Suprapubic skin (tissue), 4 donors: ENCODE measurements around the gene VAV2. TPM values are rescaled to one million over a fixed set of nuclear protein-coding genes. Genes with fewer than 3 reads are reported as not detected.

Source experiments
- DNase-seq, 2 donors: peaks; one replicate each; pipeline ENCODE4 v3.0.0-alpha.2; 2019; ENCODE audit warnings: low spot score in 2 of 2
- H3K27ac ChIP-seq: fragments of 200-600 bp; sonication (generic); one replicate; pipeline ENCODE4 v1.5.1; 2019
- H3K27me3 ChIP-seq: fragments of 200-600 bp; sonication (generic); one replicate; pipeline ENCODE4 v1.5.1; 2019
- H3K36me3 ChIP-seq: fragments of 200-600 bp; sonication (generic); one replicate; pipeline ENCODE4 v1.5.1; 2019
- H3K4me1 ChIP-seq: fragments of 200-600 bp; sonication (generic); one replicate; pipeline ENCODE4 v1.5.1; 2019
- H3K4me3 ChIP-seq: fragments of 200-600 bp; sonication (generic); one replicate; pipeline ENCODE4 v1.5.1; 2019; ENCODE audit warnings: mild to moderate bottlenecking
- H3K9me3 ChIP-seq: fragments of 200-600 bp; sonication (generic); one replicate; pipeline ENCODE4 v1.5.1; 2019
- CTCF ChIP-seq, 2 donors: fragments of 200-600 bp in 1 of 2; fragments of 450-650 bp in 1 of 2; sonication (generic) in 1 of 2; IDR thresholded peaks; one replicate each; pipeline ENCODE4 v1.5.1; 2016 to 2019; ENCODE audit warnings: antibody characterized with exemption in 2 of 2, mild to moderate bottlenecking in 1 of 2, moderate library complexity in 1 of 2
- EP300 ChIP-seq: sonication (generic); formaldehyde crosslinking; IDR thresholded peaks from one replicate; pipeline ENCODE4 v1.6.1; 2017; ENCODE audit warnings: antibody characterized with exemption
- POLR2A ChIP-seq, 2 donors: fragments of 450-650 bp; IDR thresholded peaks; one replicate each; pipeline ENCODE4 v1.6.1; 2017; ENCODE audit warnings: antibody characterized with exemption in 2 of 2, mild to moderate bottlenecking in 2 of 2, moderate library complexity in 2 of 2
- POLR2AphosphoS5 ChIP-seq, 3 donors: sonication (generic); formaldehyde crosslinking; IDR thresholded peaks; one replicate each; pipeline ENCODE4 v1.6.1; 2017; ENCODE audit warnings: antibody characterized with exemption in 3 of 3
- WGBS: methylation state at CpG from one replicate; pipeline ENCODE4 v1.1.5; 2018; 5-methylcytosine and 5-hydroxymethylcytosine counted together
- total RNA-seq, 4 donors: library from RNA; depleted of rRNA; stranded (reverse); fragments of >200 nt; gene quantifications; one replicate each; pipeline ENCODE4 v1.1.0, GENCODE V29; 2016

The VAV2 gene
- total RNA-seq, 4 donors from 2014 or later, result 5.2 to 10.3 (median 6.4) TPM

DNA sequence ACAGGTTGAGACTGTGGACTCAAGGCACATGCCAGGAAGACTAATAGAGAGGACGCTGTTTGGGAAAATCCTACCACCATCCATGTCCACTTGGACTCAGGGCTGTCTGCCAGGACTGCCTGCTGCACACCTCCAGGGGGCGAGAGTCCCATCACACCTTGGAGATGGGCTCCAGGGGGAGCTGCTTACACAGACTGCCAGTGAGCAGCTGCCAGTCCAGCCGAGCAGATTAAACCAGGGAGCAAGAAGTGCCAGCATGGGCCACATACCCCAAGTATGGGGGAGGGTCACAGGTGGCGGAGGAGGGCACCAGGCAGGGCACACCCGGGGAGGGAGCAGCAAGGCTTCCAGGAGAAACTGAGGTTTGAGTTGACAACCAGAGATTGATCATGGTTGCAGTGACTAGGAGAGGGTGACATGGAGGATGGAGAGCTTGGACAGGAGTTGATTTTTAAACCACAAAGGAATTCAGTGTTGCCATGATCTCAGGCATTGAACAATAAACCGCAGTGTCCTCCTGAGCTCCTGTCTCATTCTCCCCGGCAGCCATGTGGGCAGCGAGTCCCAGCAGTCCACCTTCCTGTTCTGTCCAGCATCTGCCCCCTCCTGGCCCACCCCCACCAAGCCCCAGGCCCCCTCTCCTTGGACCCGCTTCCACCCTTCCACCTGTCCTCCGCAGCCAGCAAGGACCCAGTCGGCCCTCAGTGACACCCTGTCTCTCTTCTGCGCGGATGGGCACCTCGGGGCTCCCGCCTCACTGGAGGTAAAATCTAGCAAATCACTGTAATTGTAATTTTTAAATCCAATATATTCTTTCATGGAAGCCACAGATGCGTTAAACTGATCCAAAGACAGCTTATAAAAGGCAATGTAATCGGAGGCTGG is 3.1 kb upstream of the VAV2 start:
- Histone ChIP-seq H3K36me3 (no peaks in the 10 kb centered on the region), H3K4me1 (peaks cover 37% of the 10 kb centered on the region), H3K27ac (no peak overlapping the region), H3K4me3 (no peak overlapping the region), H3K9me3 (no peaks in the 10 kb centered on the region), H3K27me3 (peaks cover 11% of the 10 kb centered on the region)
- no peak for TF ChIP-seq CTCF (IDR thresholded peaks at IDR 0.05)
- WGBS, result 65% methylated on average over 17 of the region's 17 CpGs
- DNase-seq, result no peak

DNA sequence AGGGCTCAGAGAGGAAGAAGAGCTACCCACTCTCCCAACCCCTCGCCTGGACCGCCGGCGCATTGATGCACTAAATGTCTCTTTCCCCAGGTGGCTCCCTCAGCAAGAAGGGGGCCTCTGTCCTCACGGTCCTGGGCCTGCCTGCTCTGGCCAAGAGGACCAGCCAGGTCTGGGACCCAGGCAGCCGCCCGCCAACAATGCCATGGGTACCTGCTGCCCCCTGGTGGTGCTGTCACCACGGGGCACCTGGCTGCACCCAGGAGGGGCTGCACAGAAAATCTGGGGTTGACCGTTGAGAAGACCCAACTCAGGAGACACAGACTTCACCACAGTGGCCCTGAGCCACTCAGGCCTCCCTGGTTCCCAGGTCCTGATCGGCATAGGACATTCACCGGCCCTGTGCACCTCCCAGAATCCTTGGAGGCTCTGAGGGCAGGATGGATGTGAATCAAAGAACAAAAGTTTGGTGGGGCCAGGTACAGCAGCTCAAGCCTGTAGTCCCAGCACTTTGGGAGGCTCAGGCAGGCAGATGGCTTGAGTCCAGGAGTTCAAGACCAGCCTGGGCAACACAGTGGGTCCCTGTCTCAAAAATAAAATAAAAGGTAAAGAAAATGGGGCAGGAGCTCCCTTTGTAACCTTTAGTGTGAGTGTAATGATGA is 2.4 kb upstream of the VAV2 start:
- Histone ChIP-seq H3K4me1 (peaks cover 42% of the 10 kb centered on the region), H3K9me3 (no peaks in the 10 kb centered on the region), H3K27me3 (peaks cover 11% of the 10 kb centered on the region), H3K27ac (no peak overlapping the region), H3K4me3 (peak overlapping the region; percentile 68), H3K36me3 (no peaks in the 10 kb centered on the region)
- 17% methylated on average over 4 of the region's 11 CpGs for WGBS
- peak; percentile 89 to 91 for TF ChIP-seq CTCF (IDR thresholded peaks at IDR 0.05)
- TF ChIP-seq POLR2A (IDR thresholded peaks at IDR 0.05), result no peak
- DNase-seq, result peak in 1 of 2 donors; percentile 89

- H3K36me3 ChIP-seq, result no peaks in the 10 kb centered on the region
- no peak overlapping the region for H3K27ac ChIP-seq
- peak in 1 of 2 donors; percentile 64 for DNase-seq
- TF ChIP-seq CTCF (IDR thresholded peaks at IDR 0.05) (no peak), POLR2A (IDR thresholded peaks at IDR 0.05) (no peak), POLR2AphosphoS5 (IDR thresholded peaks at IDR 0.05) (no peak), EP300 (no peak)
- H3K27me3 ChIP-seq, result peaks cover 11% of the 10 kb centered on the region
- no peaks in the 10 kb centered on the region for H3K9me3 ChIP-seq
- H3K4me3 ChIP-seq, result peak overlapping the region; percentile 68
- 51% methylated on average over 11 of the region's 16 CpGs for WGBS
- peaks cover 42% of the 10 kb centered on the region for H3K4me1 ChIP-seq
Observed at GRCh38 chr9:133993635-133994253, 1.6 kb upstream of the VAV2 start.

DNA sequence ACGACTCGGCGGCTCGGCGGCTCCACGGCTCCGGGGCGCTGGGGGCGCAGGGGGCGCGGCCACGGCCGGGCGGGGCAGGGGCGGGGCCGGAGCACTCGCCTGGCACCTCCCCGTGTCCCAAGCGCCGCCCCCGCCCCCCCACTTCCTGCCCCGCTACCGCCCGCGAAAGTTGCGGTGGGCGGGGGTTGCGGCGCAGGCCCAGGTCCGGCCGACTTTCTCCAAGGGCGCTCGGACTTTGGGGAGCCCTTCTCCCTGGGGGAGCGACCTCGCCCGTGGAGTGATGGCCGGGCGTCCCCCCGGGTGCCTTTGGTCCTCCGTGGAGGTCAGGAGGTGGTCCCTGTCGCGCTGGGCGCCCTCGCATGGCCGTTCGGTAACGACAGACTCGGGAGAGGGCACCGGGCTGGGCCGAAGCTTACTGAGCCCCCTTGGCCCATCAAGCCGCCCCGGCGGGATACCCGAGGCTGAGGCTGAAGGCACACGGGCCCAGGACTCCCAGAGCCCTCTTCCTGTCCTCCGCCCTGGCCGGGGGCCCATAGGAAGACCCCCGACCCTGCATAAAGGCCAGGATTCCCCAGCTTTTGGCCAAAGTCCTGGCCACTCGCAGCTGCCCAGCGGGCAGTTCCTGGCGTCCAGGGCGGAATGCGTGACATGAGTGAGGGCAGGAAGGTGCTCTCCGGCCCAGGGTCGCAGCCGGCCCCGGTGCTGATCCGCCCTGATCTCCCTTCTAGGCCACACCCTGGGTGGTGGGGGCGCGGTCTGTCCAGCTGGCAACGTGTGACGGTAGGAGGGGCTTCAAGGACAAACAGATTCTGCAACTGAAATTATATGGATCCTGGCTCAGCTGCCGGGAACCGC is 883 bp upstream of the VAV2 start:
- Histone ChIP-seq H3K27me3 (peaks cover 11% of the 10 kb centered on the region), H3K4me3 (peak overlapping the region; percentile 68), H3K9me3 (no peaks in the 10 kb centered on the region), H3K4me1 (peaks cover 42% of the 10 kb centered on the region), H3K36me3 (no peaks in the 10 kb centered on the region), H3K27ac (peak overlapping the region; percentile 69)
- no CpG with 5 or more reads among the region's 74 CpGs for WGBS
- peak; percentile 93 to 95 for DNase-seq
- TF ChIP-seq POLR2AphosphoS5 (IDR thresholded peaks at IDR 0.05) (no peak), POLR2A (IDR thresholded peaks at IDR 0.05) (peak in 1 of 2 donors; percentile 28), CTCF (IDR thresholded peaks at IDR 0.05) (peak in 1 of 2 donors; percentile 28)
